GM21619 (cell line): ENCODE results near the gene UPK1B.
"Not testable (repeated sequence)": the region's sequence is repeated elsewhere in the genome, so short reads cannot be mapped to it uniquely, and the experiment has no call there.

ENCODE experiments used
- ATAC-seq: cut with Tn5 transposase; IDR thresholded peaks from one replicate; pipeline ENCODE4 v1.9.1; 2021; ENCODE audit not compliant: unreplicated experiment

UPK1B gene

DNA sequence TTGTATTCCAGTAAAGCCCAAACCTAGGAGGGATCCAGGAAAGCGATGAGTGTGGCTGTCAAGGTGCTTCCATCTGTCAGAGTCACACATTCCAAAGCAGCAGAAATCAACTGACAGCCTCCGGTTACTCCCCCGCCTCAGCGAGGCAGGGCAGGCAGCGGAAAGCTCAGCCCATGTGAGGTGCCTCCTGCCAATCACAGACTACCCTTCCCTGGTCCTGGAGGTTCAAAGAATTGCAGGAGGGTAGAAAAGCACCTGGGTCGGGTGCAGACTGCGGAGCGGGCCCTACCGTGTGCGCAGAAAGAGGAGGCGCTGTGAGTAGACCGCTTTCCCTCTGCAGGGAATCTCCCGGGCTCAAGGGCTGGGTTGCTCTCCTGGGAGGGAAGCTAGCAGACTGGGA, at the start of gene UPK1B:
UPK1B (plus strand) TSS at position 274 of the 400 bp plus-strand sequence. CDS start 13,144 bp downstream, outside the sequence.
- no peak for ATAC-seq

DNA sequence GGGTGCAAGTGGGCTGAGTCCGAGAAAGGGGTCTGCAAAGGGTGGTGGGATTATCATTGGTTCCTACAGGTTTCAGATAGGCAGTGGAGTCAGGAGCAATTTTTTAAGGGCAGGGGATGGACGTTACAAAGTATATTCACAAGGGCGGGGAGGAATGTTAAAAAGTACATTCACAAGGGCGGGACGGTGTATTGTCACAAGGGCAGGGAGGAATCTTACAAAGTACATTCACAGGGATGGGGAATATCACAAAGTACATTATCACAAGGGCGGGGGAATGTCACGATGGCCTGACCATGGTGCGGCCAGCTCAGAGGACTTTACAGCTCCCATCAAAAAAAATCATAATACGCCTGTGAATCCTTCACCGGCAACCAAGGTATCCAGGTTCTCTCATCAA, 48.1 kb upstream of the UPK1B start:
- no peak for ATAC-seq

DNA sequence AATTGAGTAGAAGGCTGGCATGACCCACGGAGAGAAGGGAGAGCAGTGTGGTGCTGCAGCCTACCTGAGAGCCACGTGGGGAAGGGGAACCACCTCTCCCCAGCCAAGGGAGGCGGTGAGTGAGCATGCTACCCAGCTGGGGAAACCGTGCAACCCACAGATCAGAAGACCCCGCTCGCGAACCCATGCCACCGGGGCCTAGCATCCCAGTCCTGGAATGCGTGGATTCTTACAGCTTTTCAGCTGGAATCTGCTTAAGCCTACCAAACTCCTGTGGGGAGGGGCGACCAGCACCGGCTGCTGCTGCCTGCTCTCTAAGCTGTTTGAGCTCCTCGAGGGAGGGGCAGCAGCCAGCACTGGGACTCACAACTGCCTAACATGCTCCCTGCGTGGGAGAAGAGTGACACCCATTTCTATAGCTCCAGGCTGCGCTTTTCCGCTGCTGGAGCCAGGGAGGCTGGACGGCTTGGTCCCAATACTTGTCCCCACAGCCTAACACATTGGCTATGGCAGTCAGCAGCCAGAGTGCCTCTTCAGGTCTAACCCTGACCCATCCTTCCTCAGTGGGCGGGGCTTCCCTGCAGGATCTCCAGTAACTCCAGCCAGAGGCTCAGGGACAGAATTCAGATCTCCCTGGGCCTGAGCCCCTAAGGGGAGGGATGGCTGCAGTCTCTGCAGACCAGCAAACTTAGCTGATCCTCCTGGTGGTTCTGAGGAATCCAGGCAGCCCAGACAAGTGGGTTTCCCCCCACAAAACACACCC, 47.5 kb upstream of the UPK1B start:
- ATAC-seq, result no peak

DNA sequence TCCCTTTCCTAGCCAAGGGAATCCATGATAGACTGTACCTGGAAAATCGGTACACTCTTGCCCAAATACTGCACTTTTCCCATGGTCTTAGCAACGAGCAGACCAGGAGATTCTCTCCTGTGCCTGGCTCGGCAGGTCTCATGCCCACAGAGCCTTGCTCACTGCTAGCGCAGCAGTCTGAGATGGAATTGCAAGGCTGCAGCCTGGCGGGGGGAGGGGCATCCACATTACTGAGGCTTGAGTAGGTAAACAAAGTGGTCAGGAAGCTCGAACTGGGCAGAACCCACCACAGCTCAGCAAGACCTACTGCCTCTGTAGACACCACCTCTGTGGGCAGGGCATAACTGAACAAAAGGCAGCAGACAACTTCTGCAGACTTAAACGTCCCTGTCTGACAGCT, 43.1 kb upstream of the UPK1B start:
- ATAC-seq, result not testable (repeated sequence)

DNA sequence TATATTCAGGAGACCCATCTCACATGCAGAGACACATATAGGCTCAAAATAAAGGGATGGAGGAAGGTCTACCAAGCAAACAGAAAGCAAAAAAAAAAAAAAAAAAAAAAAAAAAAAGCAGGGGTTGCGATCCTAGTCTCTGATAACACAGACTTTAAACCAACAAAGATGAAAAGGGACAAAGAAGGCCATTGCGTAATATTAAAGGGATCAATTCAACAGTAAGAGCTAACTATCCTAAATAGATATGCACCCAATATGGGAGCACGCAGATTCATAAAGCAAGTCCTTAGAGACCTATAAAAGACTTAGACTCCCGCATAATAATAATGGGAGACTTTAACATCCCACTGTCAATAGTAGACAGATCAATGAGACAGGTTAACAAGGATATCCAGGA, 41.1 kb upstream of the UPK1B start:
- ATAC-seq, result not testable (repeated sequence)

DNA sequence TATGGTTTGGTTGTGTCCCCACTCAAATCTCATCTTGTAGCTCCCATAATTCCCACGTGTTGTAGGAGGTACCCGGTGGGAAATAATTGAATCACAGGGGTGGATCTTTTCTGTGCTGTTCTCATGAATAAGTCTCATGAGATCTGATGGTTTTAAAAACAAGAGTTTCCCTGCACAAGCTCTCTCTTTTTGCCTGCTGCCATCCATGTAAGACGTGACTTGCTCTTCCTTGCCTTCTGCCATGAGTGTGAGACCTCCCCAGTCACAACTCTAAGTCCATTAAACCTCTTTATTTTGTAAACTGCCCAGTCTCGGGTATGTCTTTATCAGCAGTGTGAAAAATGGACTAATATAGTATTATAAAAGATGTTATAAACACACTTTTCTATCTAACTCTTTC, 34.0 kb upstream of the UPK1B start:
- not testable (repeated sequence) for ATAC-seq

DNA sequence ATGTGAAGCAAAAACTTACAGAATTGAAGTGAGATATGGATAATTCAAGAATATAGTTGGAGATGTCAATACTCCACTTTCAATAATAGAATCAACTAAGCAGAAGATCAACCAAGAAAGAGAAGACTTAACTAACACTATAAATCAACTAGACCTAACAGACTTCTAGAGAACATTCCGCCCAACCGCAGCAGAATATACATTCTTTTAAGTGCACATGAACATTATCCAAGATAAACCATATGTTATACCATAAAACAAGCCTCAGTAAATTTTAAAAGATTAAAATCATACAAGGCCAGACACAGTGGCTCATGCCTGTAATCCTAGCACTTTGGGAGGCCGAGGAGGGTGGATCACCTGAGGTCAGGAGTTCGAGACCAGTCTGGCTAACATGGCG, 32.9 kb upstream of the UPK1B start:
- ATAC-seq, result no peak

DNA sequence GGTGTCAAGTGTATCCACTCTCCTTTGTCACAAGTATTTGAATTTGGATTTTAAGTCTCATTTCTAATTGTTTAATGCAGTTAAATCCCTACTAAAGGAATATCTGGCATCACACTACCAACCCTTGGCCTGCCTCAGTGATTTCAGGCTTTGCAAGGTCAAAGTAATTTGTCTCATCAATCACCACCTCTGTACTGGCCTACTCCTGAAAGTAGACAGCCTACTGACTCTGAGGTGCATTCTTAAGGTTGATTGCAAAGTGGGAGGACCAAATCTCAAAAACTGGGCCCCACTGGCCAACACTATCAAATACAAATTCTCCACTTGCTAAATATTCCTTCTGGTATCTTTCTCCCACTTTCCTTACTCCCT, 28.3 kb upstream of the UPK1B start:
- ATAC-seq, result peak; percentile 27

DNA sequence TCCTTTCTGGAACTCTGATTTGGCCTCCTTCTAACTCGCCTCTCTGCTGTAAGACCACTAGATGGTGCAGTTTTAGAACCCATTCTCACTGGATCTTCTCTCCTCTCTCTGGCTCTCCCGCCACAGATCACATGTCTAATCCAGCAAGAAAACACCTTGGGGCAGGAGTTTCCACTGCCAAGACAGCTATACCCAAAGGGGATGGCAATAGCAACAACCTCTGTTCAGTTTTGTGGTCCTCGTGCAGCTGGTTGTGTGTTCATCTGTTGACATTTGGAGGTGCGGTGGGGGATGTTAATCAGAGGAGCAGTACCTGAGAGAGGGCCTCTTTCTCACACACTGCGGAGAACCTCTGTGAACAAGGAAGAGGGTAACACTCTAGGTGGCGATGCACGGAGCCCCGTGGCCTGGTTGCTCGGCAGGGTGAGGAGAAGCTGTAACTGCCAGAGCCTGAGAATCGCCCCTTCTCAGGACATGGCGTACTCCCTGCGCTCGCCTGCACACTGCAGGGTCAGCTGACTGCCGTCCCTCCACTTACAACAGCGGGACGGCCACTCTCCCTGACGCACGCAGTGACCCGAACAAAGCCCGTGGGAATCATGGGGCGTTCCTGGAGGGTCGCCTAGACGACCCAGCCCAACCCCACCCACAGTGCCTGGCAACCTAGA, 27.8 kb upstream of the UPK1B start, which contains the start of gene TEX55:
TEX55 (plus strand) TSS at position 666 of the 668 bp plus-strand sequence. CDS start 25 bp downstream, outside the sequence.
- ATAC-seq, result peak; percentile 76

DNA sequence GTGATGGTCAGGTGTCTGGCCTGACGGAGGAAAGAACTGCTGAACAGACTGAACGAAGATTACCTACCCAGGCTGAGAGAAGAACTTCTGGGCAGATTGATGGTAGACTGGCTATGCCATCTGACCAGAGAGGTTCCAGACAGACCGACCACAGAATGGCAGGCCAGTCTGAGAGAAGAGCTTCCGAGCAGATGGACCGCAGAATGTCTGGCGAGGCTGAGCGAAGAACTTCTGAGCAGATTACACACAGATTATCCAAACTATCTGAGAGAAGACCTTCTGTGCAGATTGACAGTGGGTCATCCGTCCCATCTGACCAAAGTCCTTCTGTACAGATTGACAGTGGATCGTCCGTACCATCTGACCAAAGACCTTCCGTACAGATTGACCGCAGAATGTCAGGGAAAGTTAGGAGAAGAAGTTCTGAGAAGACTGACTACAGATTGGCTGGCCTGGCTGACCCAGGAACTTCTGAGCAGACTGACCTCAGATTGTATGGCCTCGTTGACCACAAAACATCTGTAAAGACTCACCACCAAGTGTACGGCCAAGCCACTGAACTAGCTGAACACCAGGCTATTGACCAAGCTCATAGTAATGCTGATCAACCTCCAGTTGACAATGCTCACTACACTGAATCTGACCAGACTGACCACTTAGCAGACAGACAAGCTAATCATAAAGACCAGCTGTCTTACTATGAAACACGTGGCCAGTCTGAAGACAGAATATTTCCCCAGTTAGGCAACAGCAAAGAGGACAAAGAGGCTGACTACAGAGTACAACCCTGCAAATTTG, 26.6 kb upstream of the UPK1B start:
- ATAC-seq, result no peak

DNA sequence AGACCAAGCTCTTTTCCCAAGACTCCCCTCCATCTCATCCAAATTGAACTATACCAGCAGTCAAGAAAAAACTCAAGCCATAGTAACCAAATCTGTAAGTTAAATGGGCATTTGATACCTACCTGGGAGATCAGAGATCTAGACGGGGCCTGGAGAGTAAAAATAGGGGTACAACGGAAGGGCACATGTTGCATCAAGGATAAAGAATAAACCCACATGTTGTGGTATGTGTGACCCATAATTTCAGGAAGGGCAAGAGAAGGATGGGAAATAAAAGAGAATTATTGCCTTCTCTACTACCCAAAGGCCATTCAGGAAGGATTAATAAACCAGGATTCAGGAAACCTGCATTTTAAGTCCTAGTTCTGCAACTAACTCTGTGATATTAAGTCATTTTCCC, 25.9 kb upstream of the UPK1B start:
- no peak for ATAC-seq

DNA sequence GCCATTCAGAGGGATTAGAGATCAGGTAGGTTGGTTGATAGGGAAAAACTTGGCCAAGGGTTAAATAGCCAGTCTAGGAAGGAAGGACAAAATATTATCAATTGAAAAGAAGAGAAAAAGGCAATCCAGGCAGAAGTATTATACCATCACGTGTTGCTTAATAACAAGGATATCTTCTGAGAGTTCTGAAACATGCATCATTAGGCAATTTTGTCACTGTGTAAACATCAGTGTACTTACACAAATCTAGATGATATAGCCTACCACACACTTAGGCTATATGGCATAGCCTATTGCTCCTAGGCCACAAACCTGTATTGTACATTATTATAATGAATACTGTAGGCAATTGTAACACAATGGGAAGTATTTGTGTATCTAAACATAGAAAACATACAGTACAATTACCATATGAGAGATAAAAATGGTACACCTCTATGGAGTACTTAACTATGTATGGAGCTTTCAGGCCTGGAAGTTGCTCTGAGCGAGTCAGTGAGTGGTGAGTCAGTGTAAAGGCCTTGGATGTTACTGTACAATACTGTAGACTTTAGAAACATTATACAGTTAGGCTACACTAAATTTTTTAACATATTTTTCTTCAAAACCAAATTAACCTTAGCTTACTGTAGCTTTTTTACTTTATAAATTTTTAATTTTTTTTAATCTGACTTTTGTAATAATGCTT, 24.8 kb upstream of the UPK1B start:
- ATAC-seq, result no peak

DNA sequence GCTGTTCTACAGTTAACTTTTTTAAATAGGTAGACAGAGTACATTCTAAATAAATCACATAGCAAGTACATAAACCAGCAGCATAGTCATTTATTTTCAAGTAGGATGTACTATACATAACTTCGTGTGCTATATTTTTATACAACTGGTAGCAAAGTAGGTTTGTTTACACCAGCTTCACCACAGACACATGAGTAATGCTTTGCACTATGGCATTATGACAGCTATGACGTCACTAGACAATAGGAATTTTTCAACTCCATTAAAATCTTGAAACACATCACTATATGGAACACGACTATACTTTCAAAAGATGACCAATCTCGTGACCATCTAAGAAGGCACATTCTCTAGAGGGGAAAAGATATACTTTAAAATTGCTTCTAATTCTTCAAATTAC, 23.9 kb upstream of the UPK1B start:
- no peak for ATAC-seq

DNA sequence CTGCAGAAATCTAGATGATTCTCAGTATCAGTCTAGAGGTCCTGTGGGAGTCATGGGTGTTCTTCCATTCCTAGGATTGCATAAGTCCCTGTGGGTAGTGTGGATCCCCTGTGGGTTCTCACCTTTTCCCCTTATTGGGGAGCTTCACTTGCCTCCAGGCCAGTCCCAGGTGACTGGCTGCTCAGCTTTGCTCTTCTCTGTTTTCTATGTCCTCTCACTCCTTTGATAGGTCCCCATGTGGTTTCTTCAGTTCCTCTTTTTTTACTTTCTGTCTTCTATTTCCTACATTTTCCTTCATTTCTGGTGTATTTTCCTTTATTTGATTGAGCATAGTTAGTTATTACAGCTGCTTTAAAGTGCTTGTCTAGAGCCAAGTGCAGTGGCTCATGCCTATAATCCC, 16.5 kb upstream of the UPK1B start:
- no peak for ATAC-seq

DNA sequence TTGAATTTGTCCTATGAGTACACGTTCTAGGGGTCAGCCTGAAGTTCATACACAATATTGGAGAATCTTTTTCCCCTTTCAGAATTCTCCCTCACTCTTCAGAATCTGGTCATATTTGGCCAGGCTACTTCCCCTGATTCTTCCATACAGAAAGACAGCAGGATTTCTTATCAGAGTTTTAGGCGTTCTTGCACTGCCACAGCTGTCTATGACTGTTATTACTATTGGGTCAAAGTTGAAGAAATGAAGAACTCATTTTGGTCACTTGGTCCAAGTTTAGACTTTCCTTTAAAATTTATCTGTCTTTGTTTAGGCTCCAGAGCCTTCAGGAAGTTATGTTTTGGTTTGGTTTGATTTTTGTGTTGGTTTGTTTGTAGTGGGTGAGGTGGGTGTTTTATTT, 15.4 kb upstream of the UPK1B start:
- ATAC-seq, result no peak

DNA sequence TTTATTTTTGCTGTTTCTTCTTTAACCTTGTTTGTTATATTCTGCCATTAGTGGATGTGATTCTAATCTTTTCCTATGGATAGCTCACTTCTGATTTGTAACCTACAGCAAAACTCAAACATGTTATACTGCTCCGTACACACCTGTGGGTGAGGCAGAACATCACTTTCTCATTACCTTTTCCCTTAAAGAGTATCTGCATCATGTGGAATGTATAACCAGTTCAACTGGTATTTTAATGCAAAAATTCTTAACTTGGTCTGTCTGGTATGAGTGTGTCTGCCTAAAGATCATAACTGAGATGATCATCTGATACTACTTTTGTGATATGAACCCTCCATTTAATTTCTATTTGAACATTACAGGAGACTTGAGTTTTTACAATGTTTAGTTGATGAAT, 13.0 kb upstream of the UPK1B start:
- ATAC-seq, result no peak

DNA sequence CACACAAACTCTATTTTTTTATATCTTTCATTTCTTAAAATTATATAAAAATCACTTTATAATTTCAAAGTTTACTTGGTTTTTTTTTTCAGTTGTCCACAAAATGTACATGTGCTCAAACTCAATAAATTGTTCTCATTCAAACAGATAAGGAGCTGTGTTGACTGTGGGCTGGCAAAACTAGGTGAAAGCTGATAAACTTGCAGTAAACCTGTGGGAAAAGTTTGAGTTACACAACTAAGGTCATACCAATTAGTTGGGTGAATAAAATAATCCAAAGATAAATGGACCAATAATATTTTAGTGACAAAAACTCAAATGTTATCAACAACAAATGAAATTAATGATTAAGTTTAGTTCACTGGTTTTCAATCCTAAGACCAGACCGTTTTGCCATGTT, 12.6 kb upstream of the UPK1B start:
- no peak for ATAC-seq

DNA sequence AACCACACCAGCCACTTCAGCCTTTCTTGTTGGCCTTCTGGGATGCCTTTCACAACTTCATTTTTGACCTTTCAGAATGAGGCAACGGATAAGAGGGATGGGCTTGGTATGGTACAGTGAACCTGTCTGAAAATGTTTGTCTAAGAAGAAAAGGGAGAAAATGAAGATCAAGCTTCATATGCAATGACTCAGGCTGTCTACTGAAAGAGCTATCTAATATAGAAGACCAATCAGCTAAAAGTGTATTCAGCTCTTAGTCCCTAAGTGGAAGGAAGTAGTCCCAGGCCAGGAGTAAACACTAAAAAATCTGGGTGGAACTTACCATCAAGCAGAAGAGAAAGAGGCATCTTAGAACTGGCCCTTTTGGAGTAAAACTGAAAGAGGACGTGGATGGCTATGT, 12.2 kb upstream of the UPK1B start:
- no peak for ATAC-seq

DNA sequence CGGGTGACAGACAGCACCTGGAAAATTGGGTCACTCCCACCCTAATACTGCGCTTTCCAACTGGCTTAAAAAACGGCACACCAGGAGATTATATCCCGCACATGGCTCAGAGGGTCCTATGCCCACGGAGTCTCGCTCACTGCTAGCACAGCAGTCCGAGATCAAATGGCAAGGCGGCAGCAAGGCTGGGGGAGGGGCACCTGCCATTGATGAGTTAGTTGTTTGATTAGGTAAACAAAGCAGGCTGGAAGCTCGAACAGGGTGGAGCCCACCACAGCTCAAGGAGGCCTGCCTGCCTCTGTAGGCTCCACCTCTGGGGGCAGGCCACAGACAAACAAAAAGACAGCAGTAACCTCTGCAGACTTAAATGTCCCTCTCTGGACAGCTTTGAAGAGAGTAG, 8.7 kb upstream of the UPK1B start:
- not testable (repeated sequence) for ATAC-seq

DNA sequence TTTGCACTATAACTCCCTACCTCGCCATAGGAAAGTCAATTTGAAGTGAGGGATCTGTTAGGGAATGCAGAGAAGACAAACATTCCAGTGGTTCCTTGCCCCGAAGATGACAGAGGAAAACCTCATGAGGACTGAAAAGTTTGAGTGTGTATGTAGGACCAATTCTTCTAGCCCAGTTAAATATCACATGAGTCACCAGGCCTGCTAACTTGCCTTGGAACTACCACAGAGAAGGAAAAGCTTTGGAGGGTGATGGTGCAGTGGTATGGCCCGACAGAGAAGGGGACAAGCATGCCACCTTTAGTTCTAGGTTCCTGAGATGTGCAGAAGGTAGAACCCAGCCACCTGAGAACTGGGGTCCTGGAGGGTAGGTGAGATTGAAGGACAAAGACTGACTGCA, 2.6 kb upstream of the UPK1B start:
- ATAC-seq, result no peak
